Measurements from ENCODE around the gene TMC6.
"Not testable (repeated sequence)": the region's sequence is repeated elsewhere in the genome, so short reads cannot be mapped to it uniquely, and the experiment has no call there.

TMC6 gene

GRCh38 chr17:78092794-78093324 lies 35.7 kb downstream of the TMC6 start:
- no peaks in the 10 kb centered on the region for H3K4me1 ChIP-seq (ENCODE audit: insufficient read depth, low read length)
- no peak overlapping the region for H2AFZ ChIP-seq (ENCODE audit: low read depth, low read length)
- peaks cover 92% of the 10 kb centered on the region for H3K36me3 ChIP-seq (ENCODE audit: insufficient read depth, low read length)
- peaks cover under 1% of the 10 kb centered on the region for H3K9me3 ChIP-seq (ENCODE audit: low read length)
- H3K27me3 ChIP-seq (ENCODE audit: insufficient read depth, low read length) = no peaks in the 10 kb centered on the region
- H3K4me3 ChIP-seq (ENCODE audit: low read length) = no peak overlapping the region

- Histone ChIP-seq H3K4me1 (ENCODE audit: insufficient read depth, low read length) (no peaks in the 10 kb centered on the region), H2AFZ (ENCODE audit: low read depth, low read length) (no peak overlapping the region), H3K9me3 (ENCODE audit: low read length) (no peaks in the 10 kb centered on the region), H3K36me3 (ENCODE audit: insufficient read depth, low read length) (peaks cover 84% of the 10 kb centered on the region), H3K27me3 (ENCODE audit: insufficient read depth, low read length) (no peaks in the 10 kb centered on the region), H3K4me3 (ENCODE audit: low read length) (no peak overlapping the region)
These were observed 38.8 kb downstream of the TMC6 start for GRCh38 chr17:78089576-78090281.

GRCh38 chr17:78088529-78088928 lies 40.0 kb downstream of the TMC6 start:
- Histone ChIP-seq H2AFZ (ENCODE audit: low read depth, low read length) (no peak overlapping the region), H3K4me1 (ENCODE audit: insufficient read depth, low read length) (no peaks in the 10 kb centered on the region), H3K4me3 (ENCODE audit: low read length) (no peak overlapping the region), H3K36me3 (ENCODE audit: insufficient read depth, low read length) (peaks cover 81% of the 10 kb centered on the region), H3K27me3 (ENCODE audit: insufficient read depth, low read length) (no peaks in the 10 kb centered on the region), H3K9me3 (ENCODE audit: low read length) (no peaks in the 10 kb centered on the region)

DNA sequence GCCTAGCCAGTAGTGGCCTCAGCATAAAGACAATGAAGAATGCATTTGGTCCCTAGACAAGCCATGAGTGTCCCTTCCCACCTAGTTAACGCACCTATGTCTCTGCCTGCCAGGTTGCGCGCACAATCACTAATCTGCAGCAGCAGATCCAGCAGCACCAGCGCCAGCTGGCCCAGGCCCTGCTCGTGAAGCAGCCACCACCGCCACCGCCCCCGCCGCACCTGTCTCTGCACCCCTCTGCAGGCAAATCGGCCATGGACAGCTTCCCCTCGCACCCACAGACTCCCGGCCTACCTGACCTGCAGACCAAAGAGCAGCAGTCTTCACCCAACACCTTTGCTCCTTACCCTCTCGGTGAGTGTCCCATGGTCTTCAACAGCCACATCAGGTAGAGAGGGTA lies 41.8 kb downstream of the TMC6 start:
- H3K36me3 ChIP-seq (ENCODE audit: insufficient read depth, low read length) = peaks cover 72% of the 10 kb centered on the region
- H2AFZ ChIP-seq (ENCODE audit: low read depth, low read length) = no peak overlapping the region
- no peak overlapping the region for H3K4me3 ChIP-seq (ENCODE audit: low read length)
- no peaks in the 10 kb centered on the region for H3K9me3 ChIP-seq (ENCODE audit: low read length)
- peaks cover 6% of the 10 kb centered on the region for H3K4me1 ChIP-seq (ENCODE audit: insufficient read depth, low read length)
- H3K27me3 ChIP-seq (ENCODE audit: insufficient read depth, low read length) = no peaks in the 10 kb centered on the region

- H2AFZ ChIP-seq (ENCODE audit: low read depth, low read length) = no peak overlapping the region
- peaks cover 10% of the 10 kb centered on the region for H3K4me1 ChIP-seq (ENCODE audit: insufficient read depth, low read length)
- no peak overlapping the region for H3K4me3 ChIP-seq (ENCODE audit: low read length)
- no peaks in the 10 kb centered on the region for H3K27me3 ChIP-seq (ENCODE audit: insufficient read depth, low read length)
- no peaks in the 10 kb centered on the region for H3K9me3 ChIP-seq (ENCODE audit: low read length)
- H3K36me3 ChIP-seq (ENCODE audit: insufficient read depth, low read length) = peaks cover 71% of the 10 kb centered on the region
These were observed 45.6 kb downstream of the TMC6 start for GRCh38 chr17:78082988-78083387.

DNA sequence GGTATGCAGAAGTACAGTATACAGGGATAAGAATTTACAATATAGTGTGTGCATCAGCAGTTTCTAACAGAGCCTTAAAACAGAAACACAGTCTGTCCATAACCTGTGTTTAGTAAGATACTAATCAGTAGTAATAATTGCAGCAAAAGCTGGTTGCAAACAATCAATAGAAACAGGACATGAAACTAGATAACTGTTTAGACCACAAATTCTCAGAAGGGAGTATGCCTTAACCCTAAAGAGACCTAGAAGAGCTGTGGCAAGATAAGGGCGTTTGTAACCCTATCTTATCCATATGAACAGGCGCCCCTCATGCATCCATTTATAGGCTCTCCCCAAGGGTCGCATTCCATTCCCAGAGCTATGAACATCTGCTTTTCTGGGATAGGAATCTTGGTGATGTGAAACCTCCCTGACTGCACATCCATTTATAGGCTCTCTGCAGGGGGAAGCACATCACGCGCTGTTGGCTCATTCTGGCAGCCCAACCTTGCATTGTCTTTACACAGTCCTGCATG lies 46.1 kb downstream of the TMC6 start:
- not testable (repeated sequence) for H3K4me3 ChIP-seq (ENCODE audit: low read length); H3K4me1 ChIP-seq (ENCODE audit: insufficient read depth, low read length); H2AFZ ChIP-seq (ENCODE audit: low read depth, low read length); H3K9me3 ChIP-seq (ENCODE audit: low read length); H3K27me3 ChIP-seq (ENCODE audit: insufficient read depth, low read length)
- peaks cover 71% of the 10 kb centered on the region for H3K36me3 ChIP-seq (ENCODE audit: insufficient read depth, low read length)

GRCh38 chr17:78081551-78081950 lies 47.0 kb downstream of the TMC6 start:
- Histone ChIP-seq H2AFZ (ENCODE audit: low read depth, low read length) (no peak overlapping the region), H3K4me3 (ENCODE audit: low read length) (no peak overlapping the region), H3K27me3 (ENCODE audit: insufficient read depth, low read length) (no peaks in the 10 kb centered on the region), H3K36me3 (ENCODE audit: insufficient read depth, low read length) (peaks cover 71% of the 10 kb centered on the region), H3K4me1 (ENCODE audit: insufficient read depth, low read length) (peaks cover 10% of the 10 kb centered on the region), H3K9me3 (ENCODE audit: low read length) (no peaks in the 10 kb centered on the region)

DNA sequence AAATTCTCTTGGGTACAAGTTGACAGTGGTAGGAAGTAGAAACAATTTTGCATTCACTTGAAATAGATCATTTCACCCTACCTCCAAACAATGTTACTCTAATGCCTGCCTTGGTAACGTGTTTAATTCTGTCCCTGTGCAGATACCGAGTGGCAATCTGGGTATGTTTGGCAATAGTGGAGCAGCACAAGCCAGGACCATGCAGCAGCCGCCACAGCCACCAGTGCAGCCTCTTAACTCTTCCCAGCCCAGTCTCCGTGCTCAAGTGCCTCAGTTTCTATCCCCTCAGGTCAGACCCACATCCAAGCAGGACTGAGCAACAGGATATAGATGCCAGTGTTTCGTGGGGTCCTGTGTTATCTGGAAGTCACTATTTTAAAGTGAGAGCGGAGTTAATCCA lies 49.3 kb downstream of the TMC6 start:
- no peak overlapping the region for H2AFZ ChIP-seq (ENCODE audit: low read depth, low read length)
- H3K36me3 ChIP-seq (ENCODE audit: insufficient read depth, low read length) = peaks cover 79% of the 10 kb centered on the region
- no peaks in the 10 kb centered on the region for H3K27me3 ChIP-seq (ENCODE audit: insufficient read depth, low read length)
- peaks cover 10% of the 10 kb centered on the region for H3K4me1 ChIP-seq (ENCODE audit: insufficient read depth, low read length)
- H3K4me3 ChIP-seq (ENCODE audit: low read length) = no peak overlapping the region
- no peaks in the 10 kb centered on the region for H3K9me3 ChIP-seq (ENCODE audit: low read length)

DNA sequence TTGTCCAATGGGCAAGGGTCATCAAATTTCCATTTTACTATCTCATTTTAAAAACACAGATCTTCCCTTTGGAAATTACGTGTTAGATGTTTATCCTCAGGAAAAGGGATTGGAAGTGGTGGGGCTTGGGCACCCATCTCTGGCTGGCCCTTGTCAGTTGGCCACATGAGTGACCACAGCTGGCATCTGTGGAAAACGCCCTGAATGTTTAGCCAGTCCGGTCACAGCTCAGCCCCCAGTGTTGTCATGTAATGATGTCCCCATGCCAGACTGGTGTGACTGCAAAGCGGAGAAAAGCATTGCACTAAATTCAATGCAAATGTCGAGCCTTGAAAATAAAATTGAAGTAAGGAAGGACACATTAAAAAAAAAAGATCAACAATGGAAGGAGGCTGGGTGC lies 53.0 kb downstream of the TMC6 start:
- peaks cover 93% of the 10 kb centered on the region for H3K36me3 ChIP-seq (ENCODE audit: insufficient read depth, low read length)

GRCh38 chr17:78075011-78075410 lies 53.5 kb downstream of the TMC6 start:
- no peaks in the 10 kb centered on the region for H3K27me3 ChIP-seq (ENCODE audit: insufficient read depth, low read length)
- peaks cover 94% of the 10 kb centered on the region for H3K36me3 ChIP-seq (ENCODE audit: insufficient read depth, low read length)
- peaks cover 2% of the 10 kb centered on the region for H3K9me3 ChIP-seq (ENCODE audit: low read length)
- H3K4me3 ChIP-seq (ENCODE audit: low read length) = no peak overlapping the region
- no peak overlapping the region for H2AFZ ChIP-seq (ENCODE audit: low read depth, low read length)
- H3K4me1 ChIP-seq (ENCODE audit: insufficient read depth, low read length) = no peaks in the 10 kb centered on the region

More for the DNA sequence above, 53.0 kb downstream of the TMC6 start:
- Histone ChIP-seq H2AFZ (ENCODE audit: low read depth, low read length) (no peak overlapping the region), H3K9me3 (ENCODE audit: low read length) (peaks cover 2% of the 10 kb centered on the region), H3K27me3 (ENCODE audit: insufficient read depth, low read length) (no peaks in the 10 kb centered on the region), H3K4me3 (ENCODE audit: low read length) (no peak overlapping the region), H3K4me1 (ENCODE audit: insufficient read depth, low read length) (no peaks in the 10 kb centered on the region)

- no peak overlapping the region for H3K4me3 ChIP-seq (ENCODE audit: low read length)
- peaks cover 2% of the 10 kb centered on the region for H3K9me3 ChIP-seq (ENCODE audit: low read length)
- H3K27me3 ChIP-seq (ENCODE audit: insufficient read depth, low read length) = no peaks in the 10 kb centered on the region
- no peaks in the 10 kb centered on the region for H3K4me1 ChIP-seq (ENCODE audit: insufficient read depth, low read length)
- H3K36me3 ChIP-seq (ENCODE audit: insufficient read depth, low read length) = peaks cover 86% of the 10 kb centered on the region
- no peak overlapping the region for H2AFZ ChIP-seq (ENCODE audit: low read depth, low read length)
These were observed 55.6 kb downstream of the TMC6 start for GRCh38 chr17:78072961-78073360.

DNA sequence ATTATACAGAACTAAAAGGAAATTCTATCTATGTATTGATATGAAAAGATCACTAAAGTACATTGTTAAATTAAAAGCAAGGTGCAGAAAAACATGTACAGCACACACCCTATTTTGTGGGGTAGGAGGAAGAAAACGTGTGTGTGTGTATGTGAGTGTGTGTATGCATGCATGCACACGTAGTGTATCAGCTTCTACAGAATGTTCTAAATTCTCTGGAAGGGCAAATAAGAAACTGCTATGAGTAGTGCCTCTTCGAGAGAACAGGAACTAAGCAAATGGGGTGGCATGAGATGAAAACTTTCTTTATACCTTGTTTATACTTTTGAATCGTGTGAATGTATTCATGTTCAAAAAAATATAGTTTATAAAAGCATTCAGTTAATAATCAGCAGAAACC lies 58.9 kb downstream of the TMC6 start:
- peaks cover 2% of the 10 kb centered on the region for H3K9me3 ChIP-seq (ENCODE audit: low read length)
- no peaks in the 10 kb centered on the region for H3K4me1 ChIP-seq (ENCODE audit: insufficient read depth, low read length)
- no peak overlapping the region for H3K4me3 ChIP-seq (ENCODE audit: low read length)
- peaks cover 80% of the 10 kb centered on the region for H3K36me3 ChIP-seq (ENCODE audit: insufficient read depth, low read length)
- no peak overlapping the region for H2AFZ ChIP-seq (ENCODE audit: low read depth, low read length)
- no peaks in the 10 kb centered on the region for H3K27me3 ChIP-seq (ENCODE audit: insufficient read depth, low read length)

- H3K4me3 ChIP-seq (ENCODE audit: low read length); H2AFZ ChIP-seq (ENCODE audit: low read depth, low read length); H3K4me1 ChIP-seq (ENCODE audit: insufficient read depth, low read length); H3K27me3 ChIP-seq (ENCODE audit: insufficient read depth, low read length); H3K9me3 ChIP-seq (ENCODE audit: low read length): not testable (repeated sequence)
- H3K36me3 ChIP-seq (ENCODE audit: insufficient read depth, low read length) = peaks cover 59% of the 10 kb centered on the region
These were observed 61.6 kb downstream of the TMC6 start for GRCh38 chr17:78066976-78067375.

- Histone ChIP-seq H2AFZ (ENCODE audit: low read depth, low read length) (no peak overlapping the region), H3K27me3 (ENCODE audit: insufficient read depth, low read length) (no peaks in the 10 kb centered on the region), H3K9me3 (ENCODE audit: low read length) (no peaks in the 10 kb centered on the region), H3K4me1 (ENCODE audit: insufficient read depth, low read length) (no peaks in the 10 kb centered on the region), H3K36me3 (ENCODE audit: insufficient read depth, low read length) (peaks cover 38% of the 10 kb centered on the region), H3K4me3 (ENCODE audit: low read length) (no peak overlapping the region)
These were observed 63.8 kb downstream of the TMC6 start for GRCh38 chr17:78064708-78065107.

Data from neuron (in vitro differentiated cells).